H9 (cell line): ENCODE data around the gene GSG1L. TPM values are rescaled to one million over a fixed set of nuclear protein-coding genes. Genes with fewer than 3 reads are reported as not detected.

ENCODE experiments used
- DNase-seq: peaks from one replicate; pipeline ENCODE4 v3.0.0-alpha.2; 2017
- H2AFZ ChIP-seq: one replicate; pipeline ENCODE4 v1.6.1; 2013; ENCODE audit warnings: mild to moderate bottlenecking, low read length, control low read depth, moderate library complexity
- H2AK5ac ChIP-seq: 2 replicates; pipeline ENCODE4 v1.6.1; 2013; ENCODE audit warnings: low read length, control low read depth, mixed read lengths; ENCODE audit not compliant: insufficient read length
- H2BK120ac ChIP-seq: one replicate; pipeline ENCODE4 v1.6.1; 2013; ENCODE audit warnings: low read depth, mild to moderate bottlenecking, low read length, control low read depth, inconsistent platforms; ENCODE audit not compliant: poor library complexity, severe bottlenecking
- H2BK12ac ChIP-seq: 2 replicates; pipeline ENCODE4 v1.6.1; 2013; ENCODE audit warnings: low read length, control low read depth, mixed read lengths, low read depth; ENCODE audit not compliant: insufficient read length
- H2BK15ac ChIP-seq: 2 replicates; pipeline ENCODE4 v1.6.1; 2013; ENCODE audit warnings: low read depth, low read length, control low read depth
- H2BK20ac ChIP-seq: one replicate; pipeline ENCODE4 v1.6.1; 2013; ENCODE audit warnings: low read depth, mild to moderate bottlenecking, low read length, control low read depth, inconsistent platforms; ENCODE audit not compliant: poor library complexity, severe bottlenecking
- H2BK5ac ChIP-seq: 2 replicates; pipeline ENCODE4 v1.6.1; 2013; ENCODE audit warnings: low read length, control low read depth, mixed read lengths; ENCODE audit not compliant: insufficient read length
- H3K14ac ChIP-seq: 2 replicates; pipeline ENCODE4 v1.6.1; 2013; ENCODE audit warnings: low read length, control low read depth; ENCODE audit not compliant: insufficient read depth
- H3K18ac ChIP-seq: 2 replicates; pipeline ENCODE4 v1.6.1; 2013; ENCODE audit warnings: low read depth, mild to moderate bottlenecking, mixed read lengths, low read length, control low read depth; ENCODE audit not compliant: insufficient read length
- H3K23ac ChIP-seq: 2 replicates; pipeline ENCODE4 v1.6.1; 2013; ENCODE audit warnings: low read length, control low read depth, mixed read lengths, low read depth; ENCODE audit not compliant: insufficient read length
- H3K23me2 ChIP-seq: 2 replicates; pipeline ENCODE4 v1.6.1; 2013; ENCODE audit warnings: low read depth, mild to moderate bottlenecking, mixed read lengths, low read length, control low read depth; ENCODE audit not compliant: insufficient read length, poor library complexity, severe bottlenecking
- H3K27ac ChIP-seq: 2 replicates; pipeline ENCODE4 v1.5.1; 2013; ENCODE audit warnings: low read length, control low read depth, mixed read lengths, low read depth; ENCODE audit not compliant: insufficient read length
- H3K27me3 ChIP-seq: 2 replicates; pipeline ENCODE4 v1.6.1; 2013; ENCODE audit warnings: low read length, control low read depth, inconsistent platforms; ENCODE audit not compliant: insufficient read depth
- H3K4ac ChIP-seq: 2 replicates; pipeline ENCODE4 v1.6.1; 2013; ENCODE audit warnings: low read depth, mild to moderate bottlenecking, control low read depth, inconsistent platforms, low read length, moderate library complexity
- H3K4me1 ChIP-seq: 2 replicates; pipeline ENCODE4 v1.6.1; 2013; ENCODE audit warnings: low read length, control low read depth, inconsistent platforms; ENCODE audit not compliant: insufficient read depth
- H3K4me2 ChIP-seq: 2 replicates; pipeline ENCODE4 v1.6.1; 2013; ENCODE audit warnings: low read length, control low read depth, mixed read lengths; ENCODE audit not compliant: insufficient read length, insufficient read depth
- H3K56ac ChIP-seq: 2 replicates; pipeline ENCODE4 v1.6.1; 2013; ENCODE audit warnings: low read depth, mild to moderate bottlenecking, mixed read lengths, low read length, control low read depth; ENCODE audit not compliant: insufficient read length
- H3K79me1 ChIP-seq: 2 replicates; pipeline ENCODE4 v1.6.1; 2013; ENCODE audit warnings: low read depth, mild to moderate bottlenecking, moderate library complexity, low read length, control low read depth, inconsistent platforms; ENCODE audit not compliant: insufficient read depth, poor library complexity, severe bottlenecking
- H3K79me2 ChIP-seq: 2 replicates; pipeline ENCODE4 v1.6.1; 2013; ENCODE audit warnings: low read length, control low read depth, inconsistent platforms; ENCODE audit not compliant: insufficient read depth
- H3K9ac ChIP-seq: 2 replicates; pipeline ENCODE4 v1.6.1; 2013; ENCODE audit warnings: low read length, control low read depth, mixed read lengths; ENCODE audit not compliant: insufficient read length; ENCODE audit errors: extremely low read depth
- H3K9me3 ChIP-seq: one replicate; pipeline ENCODE4 v1.6.1; 2013; ENCODE audit warnings: low read depth, low read length, inconsistent platforms; ENCODE audit not compliant: control insufficient read depth
- H3T11ph ChIP-seq: one replicate; pipeline ENCODE4 v1.6.1; 2013; ENCODE audit warnings: mild to moderate bottlenecking, low read length, control low read depth, inconsistent platforms
- H4K20me1 ChIP-seq: one replicate; pipeline ENCODE4 v1.6.1; 2013; ENCODE audit not compliant: control insufficient read depth, insufficient read length, insufficient read depth
- H4K5ac ChIP-seq: 2 replicates; pipeline ENCODE4 v1.6.1; 2013; ENCODE audit warnings: low read depth, mild to moderate bottlenecking, mixed read lengths, low read length, control low read depth; ENCODE audit not compliant: insufficient read length
- H4K8ac ChIP-seq: replicated peaks from 2 replicates; pipeline ENCODE4 v1.6.1; 2013; ENCODE audit warnings: low read length, control low read depth, mixed read lengths, low read depth; ENCODE audit not compliant: insufficient read length
- H4K91ac ChIP-seq: 2 replicates; pipeline ENCODE4 v1.6.1; 2013; ENCODE audit warnings: low read depth, mild to moderate bottlenecking, moderate library complexity, mixed read lengths, low read length, control low read depth; ENCODE audit not compliant: insufficient read length
- H3K27ac Mint-ChIP-seq, 3 experiments: 2 replicates in 2 of 3; 3 replicates in 1 of 3; pipeline ENCODE4 v1.8.0; 2020 to 2021; ENCODE audit warnings: mixed read lengths in 3 of 3, mild to moderate bottlenecking in 1 of 3, moderate library complexity in 1 of 3
- H3K27me3 Mint-ChIP-seq: 2 replicates; pipeline ENCODE4 v1.8.0; 2021; ENCODE audit warnings: low read depth, mild to moderate bottlenecking, moderate library complexity, mixed read lengths
- H3K36me3 Mint-ChIP-seq, 3 experiments: 2 replicates in 2 of 3; 3 replicates in 1 of 3; pipeline ENCODE4 v1.8.0; 2020 to 2021; ENCODE audit warnings: low read depth in 3 of 3, mixed read lengths in 3 of 3; ENCODE audit not compliant: insufficient read depth in 1 of 3
- H3K4me1 Mint-ChIP-seq, 2 experiments: 2 replicates each; pipeline ENCODE4 v1.8.0; 2020; ENCODE audit warnings: mixed read lengths in 2 of 2
- H3K4me3 Mint-ChIP-seq, 2 experiments: 2 replicates in 1 of 2; 3 replicates in 1 of 2; pipeline ENCODE4 v1.8.0; 2020 to 2021; ENCODE audit warnings: mild to moderate bottlenecking in 2 of 2, mixed read lengths in 2 of 2, moderate library complexity in 1 of 2
- H3K9me3 Mint-ChIP-seq, 2 experiments: 2 replicates in 1 of 2; 3 replicates in 1 of 2; pipeline ENCODE4 v1.8.0; 2020; ENCODE audit warnings: mild to moderate bottlenecking in 2 of 2, mixed read lengths in 2 of 2, moderate library complexity in 1 of 2
- WGBS: extraction: QIAGEN DNeasy Blood & Tissue Kit; methylation state at CpG from one replicate; pipeline ENCODE4 v1.1.7; 2013; ENCODE audit warnings: missing lambda C conversion rate, low lambda C conversion rate, mixed read lengths; ENCODE audit not compliant: insufficient read length; ENCODE audit errors: extremely low coverage; 5-methylcytosine and 5-hydroxymethylcytosine counted together
- total RNA-seq: library from RNA; stranded (reverse); gene quantifications from 2 replicates; pipeline ENCODE4 v1.2.1, GENCODE V29; 2021
- TF ChIP-seq, protein P1 (sequence below): fragments of 200-600 bp; sonication (generic); conservative IDR thresholded peaks from 3 replicates; pipeline ENCODE4 v1.8.0; 2021; ENCODE audit warnings: antibody characterized with exemption, mild to moderate bottlenecking

Gene GSG1L
- total RNA-seq, 1 experiment from 2014 or later: 0.35 TPM

DNA sequence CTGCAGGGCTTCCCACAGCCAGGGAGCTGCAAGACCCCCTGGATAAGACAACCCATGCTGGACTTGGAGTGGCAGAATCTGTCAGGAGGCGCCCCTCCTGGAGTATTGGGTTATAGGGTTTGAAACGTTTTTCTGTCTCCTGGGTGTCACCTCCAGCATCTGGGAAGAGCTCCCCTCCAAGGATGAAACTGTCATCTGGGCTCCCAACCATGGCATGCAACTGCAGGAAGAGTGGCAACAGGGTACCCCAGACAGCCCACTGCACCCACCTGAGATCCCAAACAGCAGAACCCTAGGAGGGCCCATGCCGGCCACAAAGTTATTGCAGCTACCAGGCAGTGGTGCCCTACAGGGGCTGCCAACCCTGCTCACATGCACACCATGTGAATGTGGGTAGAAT, 636 bp upstream of the GSG1L start:
- Histone ChIP-seq H3T11ph (no peak overlapping the region), H4K91ac (no peak overlapping the region), H3K9me3 (no peaks in the 10 kb centered on the region), H3K79me1 (no peaks in the 10 kb centered on the region), H4K20me1 (no peaks in the 10 kb centered on the region), H3K56ac (no peak overlapping the region), H2BK20ac (no peak overlapping the region), H3K4me2 (no peak overlapping the region), H3K14ac (no peak overlapping the region), H3K27ac (no peak overlapping the region), H3K79me2 (no peaks in the 10 kb centered on the region), H3K23ac (no peak overlapping the region), H4K5ac (no peak overlapping the region), H3K4ac (no peak overlapping the region), H4K8ac (no peak overlapping the region), H3K23me2 (peaks cover 5% of the 10 kb centered on the region), H2AFZ (no peak overlapping the region), H3K18ac (no peak overlapping the region), H2BK15ac (no peak overlapping the region), H2AK5ac (no peak overlapping the region), H2BK120ac (no peak overlapping the region), H2BK12ac (no peak overlapping the region), H3K4me1 (no peaks in the 10 kb centered on the region), H2BK5ac (no peak overlapping the region), H3K27me3 (peaks cover 18% of the 10 kb centered on the region; the same call in 1 of the 2 replicates), H3K9ac (no peak overlapping the region)
- Mint-ChIP-seq H3K9me3 (no peaks in the 10 kb centered on the region), H3K4me1 (peaks cover 5 to 8% of the 10 kb centered on the region in 2 experiments; a peak in 3 of 4 replicates), H3K4me3 (peak overlapping the region; percentile 42 to 59; a peak in 3 of 5 replicates), H3K27me3 (peaks cover 69% of the 10 kb centered on the region), H3K27ac (no peak overlapping the region), H3K36me3 (no peaks in the 10 kb centered on the region)
- TF ChIP-seq, protein P1, sequence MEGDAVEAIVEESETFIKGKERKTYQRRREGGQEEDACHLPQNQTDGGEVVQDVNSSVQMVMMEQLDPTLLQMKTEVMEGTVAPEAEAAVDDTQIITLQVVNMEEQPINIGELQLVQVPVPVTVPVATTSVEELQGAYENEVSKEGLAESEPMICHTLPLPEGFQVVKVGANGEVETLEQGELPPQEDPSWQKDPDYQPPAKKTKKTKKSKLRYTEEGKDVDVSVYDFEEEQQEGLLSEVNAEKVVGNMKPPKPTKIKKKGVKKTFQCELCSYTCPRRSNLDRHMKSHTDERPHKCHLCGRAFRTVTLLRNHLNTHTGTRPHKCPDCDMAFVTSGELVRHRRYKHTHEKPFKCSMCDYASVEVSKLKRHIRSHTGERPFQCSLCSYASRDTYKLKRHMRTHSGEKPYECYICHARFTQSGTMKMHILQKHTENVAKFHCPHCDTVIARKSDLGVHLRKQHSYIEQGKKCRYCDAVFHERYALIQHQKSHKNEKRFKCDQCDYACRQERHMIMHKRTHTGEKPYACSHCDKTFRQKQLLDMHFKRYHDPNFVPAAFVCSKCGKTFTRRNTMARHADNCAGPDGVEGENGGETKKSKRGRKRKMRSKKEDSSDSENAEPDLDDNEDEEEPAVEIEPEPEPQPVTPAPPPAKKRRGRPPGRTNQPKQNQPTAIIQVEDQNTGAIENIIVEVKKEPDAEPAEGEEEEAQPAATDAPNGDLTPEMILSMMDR: no peak
- no peak for DNase-seq
- WGBS: no CpG with 5 or more reads among the region's 3 CpGs
